Measurements from ENCODE around the gene KIF4A. TPM values are rescaled to one million over a fixed set of nuclear protein-coding genes. Genes with fewer than 3 reads are reported as not detected.

The KIF4A gene
- total and polyA plus RNA-seq, 10 of the 15 experiments (the other 5 are each of a cell fraction or from before 2014, with no cell fraction given) = 10.8 to 28.8 (median 22.5) TPM

DNA sequence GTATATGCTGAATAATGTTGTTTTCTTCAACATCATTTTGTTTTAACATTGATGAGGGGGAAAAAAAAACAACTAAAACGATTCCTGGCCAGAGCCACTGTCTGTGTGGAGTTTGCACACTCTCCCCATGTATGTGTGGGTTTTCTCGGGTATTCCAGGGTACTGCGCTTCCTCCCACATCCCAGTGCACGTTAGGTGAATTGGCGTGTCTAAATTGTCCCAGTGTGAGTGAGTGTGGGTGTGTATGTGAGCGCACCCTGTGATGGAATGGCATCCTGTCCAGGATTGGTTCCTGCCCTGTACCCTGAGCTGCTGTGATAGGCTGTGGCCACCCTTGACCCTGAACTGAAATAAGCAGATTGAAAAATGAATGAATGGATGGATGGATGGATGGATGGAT lies 152.3 kb downstream of the KIF4A start:
- Histone ChIP-seq H2AFZ (ENCODE audit: control insufficient read depth, low read depth, low read length) (no peak overlapping the region), H3K9ac (ENCODE audit: control insufficient read depth, insufficient read depth, low read length) (no peak overlapping the region), H3K27ac (ENCODE audit: control insufficient read depth, insufficient read depth) (no peak overlapping the region), H4K20me1 (ENCODE audit: control insufficient read depth, insufficient read depth) (no peaks in the 10 kb centered on the region), H3K27me3 (replicated peaks in 1 of 2; ENCODE audit: control insufficient read depth in 2 of 2, insufficient read depth in 2 of 2, low read length in 1 of 2) (peaks cover 0 to 3% of the 10 kb centered on the region in 2 experiments; a peak in 3 of 4 replicates), H3K4me1 (ENCODE audit: control insufficient read depth, insufficient read depth, low read length) (peaks cover 7% of the 10 kb centered on the region), H3K36me3 (ENCODE audit: control insufficient read depth in 2 of 2, insufficient read depth in 2 of 2, low read length in 1 of 2) (no peaks in the 10 kb centered on the region), H3K4me3 (no peak overlapping the region), H3K4me2 (ENCODE audit: control insufficient read depth, insufficient read depth) (no peak overlapping the region), H3K79me2 (ENCODE audit: control insufficient read depth, insufficient read depth, low read length) (no peaks in the 10 kb centered on the region), H3K9me3 (replicated peaks; ENCODE audit: control insufficient read depth, insufficient read depth, low read length) (no peaks in the 10 kb centered on the region)
- intact Hi-C loops (cut with micrococcal nuclease; ENCODE audit: unreplicated experiment) = loop anchor here (10.0 kb wide), 1 partner anchor 63 kb away; no protein-coding TSS in a partner anchor
- no peak for FAIRE-seq
- POLR2A ChIA-PET = no interaction called here
- RAD21 ChIA-PET (ENCODE audit: unreplicated experiment) = interaction anchor here (0.8 kb wide), 1 partner anchor 223 kb away, joined by 4 read pairs; no protein-coding TSS in a partner anchor
- no peak for DNase-seq (ENCODE audit: low read depth, low spot score)
- CTCF ChIA-PET = no interaction called here
- BruUV-seq (replicated peaks) = no TSS peak
- in situ Hi-C loops (cut with MboI) = loop anchor here (25.0 kb wide), 1 partner anchor 405 kb away; the partner anchor contains the start of gene AWAT2
- no peak for ATAC-seq
- TF ChIP-seq, protein P1, sequence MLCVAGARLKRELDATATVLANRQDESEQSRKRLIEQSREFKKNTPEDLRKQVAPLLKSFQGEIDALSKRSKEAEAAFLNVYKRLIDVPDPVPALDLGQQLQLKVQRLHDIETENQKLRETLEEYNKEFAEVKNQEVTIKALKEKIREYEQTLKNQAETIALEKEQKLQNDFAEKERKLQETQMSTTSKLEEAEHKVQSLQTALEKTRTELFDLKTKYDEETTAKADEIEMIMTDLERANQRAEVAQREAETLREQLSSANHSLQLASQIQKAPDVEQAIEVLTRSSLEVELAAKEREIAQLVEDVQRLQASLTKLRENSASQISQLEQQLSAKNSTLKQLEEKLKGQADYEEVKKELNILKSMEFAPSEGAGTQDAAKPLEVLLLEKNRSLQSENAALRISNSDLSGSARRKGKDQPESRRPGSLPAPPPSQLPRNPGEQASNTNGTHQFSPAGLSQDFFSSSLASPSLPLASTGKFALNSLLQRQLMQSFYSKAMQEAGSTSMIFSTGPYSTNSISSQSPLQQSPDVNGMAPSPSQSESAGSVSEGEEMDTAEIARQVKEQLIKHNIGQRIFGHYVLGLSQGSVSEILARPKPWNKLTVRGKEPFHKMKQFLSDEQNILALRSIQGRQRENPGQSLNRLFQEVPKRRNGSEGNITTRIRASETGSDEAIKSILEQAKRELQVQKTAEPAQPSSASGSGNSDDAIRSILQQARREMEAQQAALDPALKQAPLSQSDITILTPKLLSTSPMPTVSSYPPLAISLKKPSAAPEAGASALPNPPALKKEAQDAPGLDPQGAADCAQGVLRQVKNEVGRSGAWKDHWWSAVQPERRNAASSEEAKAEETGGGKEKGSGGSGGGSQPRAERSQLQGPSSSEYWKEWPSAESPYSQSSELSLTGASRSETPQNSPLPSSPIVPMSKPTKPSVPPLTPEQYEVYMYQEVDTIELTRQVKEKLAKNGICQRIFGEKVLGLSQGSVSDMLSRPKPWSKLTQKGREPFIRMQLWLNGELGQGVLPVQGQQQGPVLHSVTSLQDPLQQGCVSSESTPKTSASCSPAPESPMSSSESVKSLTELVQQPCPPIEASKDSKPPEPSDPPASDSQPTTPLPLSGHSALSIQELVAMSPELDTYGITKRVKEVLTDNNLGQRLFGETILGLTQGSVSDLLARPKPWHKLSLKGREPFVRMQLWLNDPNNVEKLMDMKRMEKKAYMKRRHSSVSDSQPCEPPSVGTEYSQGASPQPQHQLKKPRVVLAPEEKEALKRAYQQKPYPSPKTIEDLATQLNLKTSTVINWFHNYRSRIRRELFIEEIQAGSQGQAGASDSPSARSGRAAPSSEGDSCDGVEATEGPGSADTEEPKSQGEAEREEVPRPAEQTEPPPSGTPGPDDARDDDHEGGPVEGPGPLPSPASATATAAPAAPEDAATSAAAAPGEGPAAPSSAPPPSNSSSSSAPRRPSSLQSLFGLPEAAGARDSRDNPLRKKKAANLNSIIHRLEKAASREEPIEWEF (IDR thresholded peaks at IDR 0.05; ENCODE audit: insufficient replicate concordance, low read depth, low read length) = no peak
- TF ChIP-seq, protein P2, sequence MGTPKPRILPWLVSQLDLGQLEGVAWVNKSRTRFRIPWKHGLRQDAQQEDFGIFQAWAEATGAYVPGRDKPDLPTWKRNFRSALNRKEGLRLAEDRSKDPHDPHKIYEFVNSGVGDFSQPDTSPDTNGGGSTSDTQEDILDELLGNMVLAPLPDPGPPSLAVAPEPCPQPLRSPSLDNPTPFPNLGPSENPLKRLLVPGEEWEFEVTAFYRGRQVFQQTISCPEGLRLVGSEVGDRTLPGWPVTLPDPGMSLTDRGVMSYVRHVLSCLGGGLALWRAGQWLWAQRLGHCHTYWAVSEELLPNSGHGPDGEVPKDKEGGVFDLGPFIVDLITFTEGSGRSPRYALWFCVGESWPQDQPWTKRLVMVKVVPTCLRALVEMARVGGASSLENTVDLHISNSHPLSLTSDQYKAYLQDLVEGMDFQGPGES (IDR thresholded peaks at IDR 0.05) = no peak
- TF ChIP-seq FOXM1 (IDR thresholded peaks at IDR 0.05; ENCODE audit: low read depth, low read length) (no peak), ZNF217 (IDR thresholded peaks at IDR 0.05) (no peak), ZZZ3 (IDR thresholded peaks at IDR 0.05; ENCODE audit: control insufficient read depth, insufficient read length, low read depth) (no peak), BRCA1 (IDR thresholded peaks at IDR 0.05; ENCODE audit: low read depth, low read length) (no peak), SUPT20H (IDR thresholded peaks at IDR 0.05; ENCODE audit: borderline replicate concordance, control insufficient read depth, low read depth, low read length) (no peak), GABPA (IDR thresholded peaks at IDR 0.05; ENCODE audit: low read depth) (no peak), STAT1 (conservative IDR thresholded peaks at IDR 0.05) (no peak), TARDBP (IDR thresholded peaks at IDR 0.05; ENCODE audit: borderline replicate concordance) (no peak), NBN (IDR thresholded peaks at IDR 0.05) (no peak), TCF7 (IDR thresholded peaks at IDR 0.05; ENCODE audit: borderline replicate concordance) (no peak), MTA3 (IDR thresholded peaks at IDR 0.05; ENCODE audit: borderline replicate concordance, low read length) (no peak), BMI1 (IDR thresholded peaks at IDR 0.05; ENCODE audit: borderline replicate concordance) (no peak)
- TF ChIP-seq, protein P3, sequence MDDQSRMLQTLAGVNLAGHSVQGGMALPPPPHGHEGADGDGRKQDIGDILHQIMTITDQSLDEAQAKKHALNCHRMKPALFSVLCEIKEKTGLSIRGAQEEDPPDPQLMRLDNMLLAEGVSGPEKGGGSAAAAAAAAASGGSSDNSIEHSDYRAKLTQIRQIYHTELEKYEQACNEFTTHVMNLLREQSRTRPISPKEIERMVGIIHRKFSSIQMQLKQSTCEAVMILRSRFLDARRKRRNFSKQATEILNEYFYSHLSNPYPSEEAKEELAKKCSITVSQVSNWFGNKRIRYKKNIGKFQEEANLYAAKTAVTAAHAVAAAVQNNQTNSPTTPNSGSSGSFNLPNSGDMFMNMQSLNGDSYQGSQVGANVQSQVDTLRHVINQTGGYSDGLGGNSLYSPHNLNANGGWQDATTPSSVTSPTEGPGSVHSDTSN (IDR thresholded peaks at IDR 0.05; ENCODE audit: insufficient replicate concordance, low read depth, low read length) = no peak
- TF ChIP-seq, protein P4, sequence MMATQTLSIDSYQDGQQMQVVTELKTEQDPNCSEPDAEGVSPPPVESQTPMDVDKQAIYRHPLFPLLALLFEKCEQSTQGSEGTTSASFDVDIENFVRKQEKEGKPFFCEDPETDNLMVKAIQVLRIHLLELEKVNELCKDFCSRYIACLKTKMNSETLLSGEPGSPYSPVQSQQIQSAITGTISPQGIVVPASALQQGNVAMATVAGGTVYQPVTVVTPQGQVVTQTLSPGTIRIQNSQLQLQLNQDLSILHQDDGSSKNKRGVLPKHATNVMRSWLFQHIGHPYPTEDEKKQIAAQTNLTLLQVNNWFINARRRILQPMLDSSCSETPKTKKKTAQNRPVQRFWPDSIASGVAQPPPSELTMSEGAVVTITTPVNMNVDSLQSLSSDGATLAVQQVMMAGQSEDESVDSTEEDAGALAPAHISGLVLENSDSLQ (IDR thresholded peaks at IDR 0.05) = no peak
- SMC1A ChIA-PET (ENCODE audit: uncharacterized antibody, unreplicated experiment) = no interaction called here
- WGBS (ENCODE audit: insufficient coverage, insufficient replicate concordance, low lambda C conversion rate, missing lambda C conversion rate) = 36% methylated on average over 6 of the region's 6 CpGs

All from GM12878 (cell line).